ENCODE measurements around the gene MTOR.

Gene MTOR

GRCh38 chr1:11057477-11057876, 204.9 kb downstream of the MTOR start:
- no peak overlapping the region for H3K4me3 ChIP-seq (ENCODE audit: low read length)
- H3K9me3 ChIP-seq (ENCODE audit: control insufficient read depth, insufficient read depth, low read length): no peaks in the 10 kb centered on the region
- peaks cover 16% of the 10 kb centered on the region for H3K36me3 ChIP-seq (ENCODE audit: control insufficient read depth, insufficient read depth, low read length)
- no peak overlapping the region for H3K27ac ChIP-seq (ENCODE audit: low read length)
- no peak for DNase-seq (ENCODE audit: low read depth, low spot score)
- H3K4me1 ChIP-seq (ENCODE audit: control insufficient read depth, insufficient read depth, low read length): peaks cover 6% of the 10 kb centered on the region; the same call in 1 of the 2 replicates
- WGBS (ENCODE audit: insufficient coverage, insufficient read length): no CpG with 5 or more reads among the region's 8 CpGs
- H3K27me3 ChIP-seq (ENCODE audit: control insufficient read depth, insufficient read depth, low read length): no peaks in the 10 kb centered on the region

Measured in iPS DF 6.9 (cell line).